ENCODE results near the gene TAOK2.
"Not testable (repeated sequence)": the region's sequence is repeated elsewhere in the genome, so short reads cannot be mapped to it uniquely, and the experiment has no call there.

Gene TAOK2

GRCh38 chr16:30004811-30005242 lies 31.2 kb downstream of the TAOK2 start:
- no peak for DNase-seq

GRCh38 chr16:30005341-30006094 lies 31.9 kb downstream of the TAOK2 start:
- peak; percentile 85 for DNase-seq

- no peak for DNase-seq
These were observed 32.4 kb downstream of the TAOK2 start for GRCh38 chr16:30006095-30006473.

- no peak for DNase-seq
These were observed 33.1 kb downstream of the TAOK2 start for GRCh38 chr16:30006659-30007377.

GRCh38 chr16:30007378-30007895 lies 33.8 kb downstream of the TAOK2 start:
- DNase-seq = no peak

- no peak for DNase-seq
These were observed 35.6 kb downstream of the TAOK2 start for GRCh38 chr16:30009085-30009862.

- no peak for DNase-seq
These were observed 36.5 kb downstream of the TAOK2 start for GRCh38 chr16:30009990-30010843.

- DNase-seq = no peak
These were observed 37.4 kb downstream of the TAOK2 start, which contains the start of gene DOC2A for GRCh38 chr16:30010844-30011713. TSS of gene DOC2A (minus strand) at chr16:30011027. CDS start at chr16:30010222, 805 bp downstream.

GRCh38 chr16:30011714-30012504 lies 38.2 kb downstream of the TAOK2 start:
- no peak for DNase-seq

GRCh38 chr16:30012598-30012997 lies 38.9 kb downstream of the TAOK2 start:
- not testable (repeated sequence) for DNase-seq

GRCh38 chr16:30015450-30015849 lies 41.8 kb downstream of the TAOK2 start:
- not testable (repeated sequence) for DNase-seq

- no peak for DNase-seq
These were observed 43.0 kb downstream of the TAOK2 start for GRCh38 chr16:30016555-30017276.

- DNase-seq = no peak
These were observed 43.6 kb downstream of the TAOK2 start for GRCh38 chr16:30017277-30017656.

GRCh38 chr16:30017937-30018336 lies 44.3 kb downstream of the TAOK2 start:
- not testable (repeated sequence) for DNase-seq

- DNase-seq = no peak
These were observed 45.1 kb downstream of the TAOK2 start for GRCh38 chr16:30018731-30019158.

GRCh38 chr16:30022887-30023286 lies 49.2 kb downstream of the TAOK2 start, which contains the start of gene C16orf92:
TSS of gene C16orf92 (plus strand) at chr16:30023198. CDS start at chr16:30023341, 143 bp downstream.
- peak; percentile 2 for DNase-seq

GRCh38 chr16:30023586-30023985 lies 49.9 kb downstream of the TAOK2 start:
- no peak for DNase-seq

- DNase-seq = no peak
These were observed 50.8 kb downstream of the TAOK2 start for GRCh38 chr16:30024451-30024850.

GRCh38 chr16:30025156-30025555 lies 51.5 kb downstream of the TAOK2 start:
- DNase-seq = no peak

All from 8988T (cell line).